Adrenal gland (tissue), 12 donors: ENCODE data around the gene SASH1. TPM values are rescaled to one million over a fixed set of nuclear protein-coding genes. Genes with fewer than 3 reads are reported as not detected.

ENCODE experiments used
- DNase-seq, 7 donors: peaks; one replicate each; pipeline ENCODE4 v3.0.0-alpha.2; 2019 to 2020
- H3K27ac ChIP-seq, 5 donors: fragments of 200-600 bp; sonication (generic) in 4 of 5; 1 replicate in 3 of 5; 2 replicates in 2 of 5; pipeline versions ENCODE4 v1.5.1 to v1.8.0; 2016 to 2020; ENCODE audit warnings: mild to moderate bottlenecking in 1 of 5
- H3K27me3 ChIP-seq: fragments of 200-600 bp; 2 replicates; pipeline ENCODE4 v1.8.0; 2021
- H3K36me3 ChIP-seq, 2 donors: fragments of 200-600 bp; replicated peaks in 1 of 2; 1 replicate in 1 of 2; 2 replicates in 1 of 2; pipeline versions ENCODE4 v1.5.1 to v1.8.0; 2018 to 2022
- H3K4me1 ChIP-seq, 2 donors: fragments of 200-600 bp; replicated peaks in 1 of 2; 1 replicate in 1 of 2; 2 replicates in 1 of 2; pipeline versions ENCODE4 v1.5.1 to v1.8.0; 2018 to 2021
- H3K4me3 ChIP-seq, 4 donors: fragments of 200-600 bp; sonication (generic) in 3 of 4; one replicate each; pipeline ENCODE4 v1.5.1; 2016 to 2018
- H3K9me3 ChIP-seq, 3 donors: fragments of 200-600 bp; sonication (generic) in 1 of 3; replicated peaks in 1 of 3; 1 replicate in 2 of 3; 2 replicates in 1 of 3; pipeline versions ENCODE4 v1.5.1 to v1.8.0; 2016 to 2021
- CTCF ChIP-seq, 6 experiments: fragments of 450-650 bp in 4 of 6; fragments of 200-600 bp in 2 of 6; sonication (generic) in 1 of 6; IDR thresholded peaks; 1 replicate in 5 of 6; 2 replicates in 1 of 6; pipeline versions ENCODE4 v1.5.1 to v1.8.0; 2016 to 2021; ENCODE audit warnings: antibody characterized with exemption in 6 of 6, mild to moderate bottlenecking in 2 of 6, moderate library complexity in 1 of 6
- POLR2A ChIP-seq, 2 donors: fragments of 450-650 bp; IDR thresholded peaks; one replicate each; pipeline ENCODE4 v1.6.1; 2017; ENCODE audit warnings: antibody characterized with exemption in 2 of 2, mild to moderate bottlenecking in 2 of 2, moderate library complexity in 1 of 2
- WGBS, 4 donors: extraction: QIAGEN DNeasy Blood & Tissue Kit in 2 of 4; methylation state at CpG; one replicate each; pipeline versions ENCODE4 v1.1.5 to v1.1.7; 2013 to 2017; 5-methylcytosine and 5-hydroxymethylcytosine counted together
- intact Hi-C, 2 donors: fragments of 100-400 bp; cut with DNase I; formaldehyde crosslinking; loops; one replicate each; pipeline versions ENCODE4 v1.14.1 to v1.15.0; 2022 to 2023
- polyA plus RNA-seq, 3 donors: library from polyadenylated mRNA; stranded (reverse); fragments of 200-250 nt in 2 of 3; fragments of 350-450 nt in 1 of 3; fragmentation: Illumina TruSeq in 1 of 3; extraction: RNeasy Lipid Tissue Mini Kit (QIAGEN cat#74804) in 1 of 3; gene quantifications; one replicate each; pipeline ENCODE4 v1.2.3, GENCODE V29; 2013 to 2014
- total RNA-seq, 9 donors: library from RNA; depleted of rRNA in 4 of 9; stranded (reverse); fragments of >200 nt in 4 of 9; fragments of 120-200 nt in 1 of 9; fragmentation: NEBNext Ultra II Directional in 1 of 9; extraction: Animal tissue kit (Norgen Biotek cat#: 25700) in 1 of 9; gene quantifications; one replicate each; pipeline versions ENCODE4 v1.1.0 to v1.2.4, GENCODE V29; 2013 to 2023
- donor health status: healthy with polysubstance abuse.
- donor health status: Bipolar disorder and iron deficiency.
- donor health status: DM: yes; HTN: yes; CAD: no.
- donor health status: DM: no; HTN: no; CAD: no.
- donor health status: DM: no; HTN: no; CAD: no.
- donor health status: DM: yes; HTN: yes; CAD: no.

The SASH1 gene
- total and polyA plus RNA-seq, 12 donors = 5.5 to 30.7 (median 16.7) TPM

- intact Hi-C loops = no loop called here
- H3K9me3 ChIP-seq = no peaks in the 10 kb centered on the region
- H3K4me1 ChIP-seq = no peaks in the 10 kb centered on the region
- DNase-seq = no peak
- H3K4me3 ChIP-seq = no peak overlapping the region
- no peak for TF ChIP-seq CTCF (IDR thresholded peaks at IDR 0.05)
- no peak for TF ChIP-seq POLR2A (IDR thresholded peaks at IDR 0.05)
- H3K36me3 ChIP-seq = no peaks in the 10 kb centered on the region
- H3K27me3 ChIP-seq = no peaks in the 10 kb centered on the region
- no peak overlapping the region for H3K27ac ChIP-seq
- WGBS, 4 donors = 46 to 54% (median 49%) methylated on average over 2 of the region's 2 CpGs
These were observed 92.7 kb downstream of the SASH1 start for GRCh38 chr6:148435386-148435785.

GRCh38 chr6:148436466-148436865 lies 93.8 kb downstream of the SASH1 start:
- H3K4me1 ChIP-seq = peaks cover 0 to 3% of the 10 kb centered on the region in 2 donors
- WGBS, 4 donors = 71 to 95% (median 86%) methylated on average over 1 of the region's 1 CpG
- TF ChIP-seq CTCF (IDR thresholded peaks at IDR 0.05) = no peak
- TF ChIP-seq POLR2A (IDR thresholded peaks at IDR 0.05) = no peak
- no peaks in the 10 kb centered on the region for H3K27me3 ChIP-seq
- DNase-seq = no peak
- H3K27ac ChIP-seq = no peak overlapping the region
- no peak overlapping the region for H3K4me3 ChIP-seq
- H3K36me3 ChIP-seq = no peaks in the 10 kb centered on the region
- no peaks in the 10 kb centered on the region for H3K9me3 ChIP-seq
- intact Hi-C loops = no loop called here

- 76 to 85% (median 81%) methylated on average over 7 of the region's 7 CpGs for WGBS, 4 donors
- no peak for DNase-seq
- no peak overlapping the region for H3K4me3 ChIP-seq
- intact Hi-C loops = no loop called here
- peaks cover 0 to 3% of the 10 kb centered on the region in 2 donors for H3K4me1 ChIP-seq
- H3K9me3 ChIP-seq = no peaks in the 10 kb centered on the region
- TF ChIP-seq POLR2A (IDR thresholded peaks at IDR 0.05) = no peak
- no peaks in the 10 kb centered on the region for H3K27me3 ChIP-seq
- no peak overlapping the region for H3K27ac ChIP-seq
- no peaks in the 10 kb centered on the region for H3K36me3 ChIP-seq
These were observed 96.0 kb downstream of the SASH1 start for GRCh38 chr6:148438632-148439031.

GRCh38 chr6:148440016-148440415 lies 97.4 kb downstream of the SASH1 start:
- Histone ChIP-seq H3K4me1 (peaks cover 0 to 3% of the 10 kb centered on the region in 2 donors), H3K36me3 (no peaks in the 10 kb centered on the region), H3K27ac (no peak overlapping the region), H3K4me3 (no peak overlapping the region), H3K9me3 (no peaks in the 10 kb centered on the region), H3K27me3 (no peaks in the 10 kb centered on the region)
- TF ChIP-seq POLR2A (IDR thresholded peaks at IDR 0.05) (no peak), CTCF (IDR thresholded peaks at IDR 0.05) (no peak)
- WGBS, 4 donors = 81 to 89% (median 85%) methylated on average over 13 of the region's 13 CpGs
- no peak for DNase-seq
- intact Hi-C loops = no loop called here

GRCh38 chr6:148440877-148441453 lies 98.3 kb downstream of the SASH1 start:
- Histone ChIP-seq H3K27ac (peak overlapping the region in 4 of 5 donors; percentile 4 to 55 (median 44)), H3K36me3 (no peaks in the 10 kb centered on the region), H3K4me3 (no peak overlapping the region), H3K4me1 (peaks cover 0 to 3% of the 10 kb centered on the region in 2 donors), H3K9me3 (no peaks in the 10 kb centered on the region), H3K27me3 (no peaks in the 10 kb centered on the region)
- no peak for TF ChIP-seq POLR2A (IDR thresholded peaks at IDR 0.05)
- no peak for TF ChIP-seq CTCF (IDR thresholded peaks at IDR 0.05)
- intact Hi-C loops = no loop called here
- WGBS, 4 donors = 31 to 34% (median 33%) methylated on average over 9 of the region's 9 CpGs
- peak; percentile 29 to 84 (median 62) for DNase-seq
